Effector CD4-positive, alpha-beta T cell (primary cell): Measurements from ENCODE around the gene CLEC1A.

ENCODE experiments used
- DNase-seq: peaks from one replicate; pipeline ENCODE4 v3.0.0-alpha.2; 2020

The CLEC1A gene

DNA sequence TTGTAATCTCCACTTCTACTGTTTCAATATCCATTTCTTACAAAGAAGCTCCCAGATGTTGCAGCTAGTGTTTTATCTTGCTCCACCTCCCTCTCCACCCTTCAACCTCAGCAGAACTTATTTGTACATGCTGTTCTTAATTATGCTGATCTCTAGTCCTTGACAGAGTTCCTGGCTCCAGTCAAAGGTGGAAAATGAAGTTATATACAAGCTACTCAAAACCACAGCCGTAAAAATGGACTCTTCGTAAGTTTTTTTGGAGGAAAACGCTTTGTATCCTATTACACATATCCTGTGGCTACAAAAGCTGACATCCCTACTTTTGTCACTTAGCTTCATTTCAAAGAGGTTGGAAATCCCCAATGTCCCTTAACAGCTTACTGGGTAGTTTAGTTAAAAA, 1.3 kb downstream of the CLEC1A start:
- DNase-seq: no peak

DNA sequence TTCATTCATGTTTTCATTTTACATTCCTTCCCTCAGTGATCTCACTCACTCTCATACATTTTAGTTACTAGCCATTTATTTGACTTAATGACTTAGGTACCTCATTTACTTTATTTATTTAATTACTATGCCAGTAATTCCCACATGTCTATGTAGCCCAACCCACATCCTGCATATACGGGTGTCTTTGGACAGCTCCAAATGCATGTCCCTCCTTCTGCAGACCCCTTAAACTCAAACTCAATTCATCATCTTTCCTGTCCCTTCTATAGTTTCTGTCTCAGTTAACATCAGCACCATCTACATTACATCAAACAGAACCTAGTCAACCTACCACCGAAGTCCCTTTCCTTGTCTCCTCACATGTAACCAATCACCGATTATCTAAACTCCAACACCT, 2.8 kb downstream of the CLEC1A start:
- no peak for DNase-seq

DNA sequence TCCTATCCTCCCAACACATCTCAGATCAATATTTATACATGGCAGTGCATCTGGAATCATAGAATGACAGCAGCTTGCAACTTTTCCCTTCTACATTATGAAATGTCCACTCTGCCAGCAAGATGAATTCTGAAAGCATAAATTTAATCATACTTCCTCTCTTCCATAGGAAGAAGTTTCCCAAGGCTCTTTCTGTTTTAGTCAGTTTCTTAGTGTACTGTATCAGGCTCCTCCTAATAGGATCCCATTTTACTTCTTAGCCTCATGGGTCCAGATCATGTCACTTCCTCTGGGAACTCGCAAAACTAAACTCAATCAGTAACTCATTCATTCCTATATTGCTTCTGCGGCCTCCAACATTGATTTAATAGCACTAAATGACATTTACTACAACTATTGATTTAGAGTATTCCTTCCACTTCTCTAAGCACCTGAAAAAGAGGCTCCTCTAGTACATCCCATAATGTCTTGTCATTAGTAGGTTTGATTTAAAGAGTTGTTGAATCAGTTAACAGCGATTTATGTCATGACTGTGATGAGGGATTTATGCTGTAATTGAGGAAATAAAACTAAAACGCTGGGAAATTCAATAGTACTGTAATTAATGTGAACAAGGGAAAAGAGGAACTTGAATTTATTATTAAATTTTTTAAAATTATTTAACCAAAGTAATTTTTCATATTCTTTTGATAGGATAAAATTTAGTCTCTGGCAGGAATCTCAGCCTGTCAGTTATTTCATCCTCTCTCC, 4.0 kb downstream of the CLEC1A start:
- no peak for DNase-seq

DNA sequence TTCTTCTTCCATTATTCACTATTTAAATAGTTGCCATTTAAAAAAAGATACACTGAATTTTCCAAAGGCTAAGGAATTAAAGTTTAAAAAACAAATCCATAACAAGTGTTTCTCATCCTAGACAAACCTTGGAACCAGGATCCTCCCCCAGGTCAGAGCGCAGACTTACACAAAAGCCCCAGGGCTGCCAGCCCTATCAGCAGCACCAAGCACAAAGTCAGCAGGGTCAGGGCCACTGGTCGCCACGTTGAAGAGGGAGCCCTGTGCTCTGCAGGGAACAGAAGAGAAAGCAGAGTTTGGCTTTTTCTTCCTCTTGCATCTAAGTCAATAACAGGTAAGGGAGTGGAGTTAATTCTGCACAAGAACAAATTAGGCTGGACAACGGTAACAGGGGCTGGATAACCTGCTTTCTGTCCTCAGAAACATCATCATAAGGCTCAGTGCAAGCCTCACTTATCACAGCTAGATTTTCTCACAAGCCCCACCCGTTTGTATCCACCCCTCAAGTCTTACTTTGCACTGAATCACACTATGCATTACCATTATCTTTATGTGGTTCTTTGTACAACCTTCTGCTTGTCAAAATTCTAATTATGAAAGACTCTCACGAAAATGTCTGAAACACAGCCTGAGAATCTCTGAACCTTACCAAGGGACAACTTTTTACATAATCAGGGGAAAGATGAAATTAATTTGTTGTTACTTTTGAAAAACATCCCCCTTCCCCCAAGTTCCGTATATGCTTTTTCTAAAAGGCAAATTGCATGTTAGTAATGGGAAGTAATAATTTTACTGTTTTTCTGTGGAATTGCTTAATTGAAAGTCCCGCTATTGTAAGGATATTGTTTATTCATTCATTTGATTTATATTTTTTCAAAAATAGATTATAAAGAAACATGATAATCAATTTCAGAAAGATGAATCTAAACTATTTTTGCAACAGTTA, 9.6 kb downstream of the CLEC1A start:
- DNase-seq: no peak

DNA sequence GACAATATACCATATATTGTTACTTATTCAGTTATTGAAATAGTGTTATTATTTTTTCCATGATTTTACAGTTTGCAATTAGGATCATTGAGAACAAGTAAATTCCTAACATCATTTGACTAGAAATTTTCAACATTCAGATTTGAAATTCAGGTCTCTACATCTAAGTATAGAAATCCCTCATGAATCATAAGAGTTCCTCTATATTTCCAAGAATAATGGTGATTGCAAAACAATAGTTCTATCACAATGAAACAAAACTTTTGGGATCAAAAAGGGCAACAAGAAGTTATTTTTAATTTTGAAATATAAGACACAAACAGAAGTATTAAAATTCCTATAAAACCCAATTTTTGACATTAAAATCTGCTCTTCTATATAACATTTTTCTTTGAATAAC, 10.8 kb downstream of the CLEC1A start:
- no peak for DNase-seq

DNA sequence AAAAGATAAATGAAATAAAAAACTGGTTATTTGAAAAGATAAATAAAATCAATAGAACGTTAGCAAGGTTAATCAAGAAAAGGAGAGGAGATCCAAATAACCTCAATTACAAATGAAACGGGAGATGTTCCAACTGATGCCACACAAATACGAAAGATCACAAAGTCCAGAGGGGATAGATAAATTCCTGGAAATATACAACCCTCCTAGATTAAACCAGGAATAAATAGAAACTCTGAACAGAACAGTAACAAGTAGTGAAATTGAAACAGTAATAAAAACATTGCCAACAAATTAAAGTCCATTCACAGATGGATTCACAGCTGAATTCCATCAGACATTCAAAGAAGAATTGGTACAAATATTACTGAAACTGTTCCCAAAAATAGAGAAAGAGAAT, 12.4 kb downstream of the CLEC1A start:
- no peak for DNase-seq

DNA sequence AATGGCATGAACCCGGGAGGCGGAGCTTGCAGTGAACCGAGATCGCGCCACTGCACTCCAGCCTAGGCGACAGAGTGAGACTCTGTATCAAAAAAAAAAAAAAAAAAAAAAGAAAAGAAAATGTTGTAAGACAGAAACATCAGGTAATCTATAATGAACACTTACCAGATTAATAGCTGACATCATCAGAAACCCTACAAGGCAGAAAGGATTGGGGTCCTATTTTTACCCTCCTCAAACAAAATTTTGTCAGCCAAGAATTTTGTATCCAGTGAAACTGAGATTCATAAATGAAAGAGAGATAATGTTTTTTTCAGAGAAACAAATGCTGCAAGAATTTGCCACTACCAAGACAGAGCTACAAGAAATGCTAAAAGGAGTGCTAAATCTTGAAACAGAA, 14.1 kb downstream of the CLEC1A start:
- DNase-seq: no peak

DNA sequence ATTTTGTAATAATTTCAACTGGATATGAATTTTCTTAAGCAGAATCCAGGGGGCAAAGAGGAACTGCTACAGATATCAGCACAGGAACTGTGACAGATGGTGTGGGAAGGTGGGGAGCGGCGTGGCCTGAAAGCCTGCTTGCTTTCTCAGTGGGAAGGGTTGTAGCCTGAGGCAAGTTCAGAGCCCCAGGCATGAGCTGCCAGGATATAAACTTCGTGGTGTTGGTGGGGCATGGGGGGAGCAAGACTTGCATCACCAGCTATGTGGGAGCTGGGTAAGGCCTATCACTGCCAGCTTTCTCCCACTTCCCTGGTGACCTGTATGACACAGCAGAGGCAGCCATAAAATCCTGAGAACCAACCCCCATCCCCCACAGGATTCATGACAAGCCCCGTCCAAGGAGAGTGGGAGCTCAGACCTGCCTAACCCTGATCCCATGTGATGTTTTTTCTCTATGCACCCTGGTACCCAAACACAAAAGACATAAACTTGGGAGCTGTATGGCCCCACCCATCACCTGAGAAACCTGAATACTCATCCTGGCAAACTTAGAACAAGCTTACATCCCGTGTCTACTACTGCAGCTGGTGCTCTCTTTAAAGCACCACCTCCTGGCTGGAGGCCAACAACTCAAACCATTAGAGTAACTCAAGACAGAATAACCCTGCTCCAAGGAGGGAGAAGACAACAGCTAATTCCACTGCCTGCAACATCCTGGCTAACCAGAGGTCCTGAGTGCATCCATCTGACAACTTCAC, 16.5 kb downstream of the CLEC1A start:
- no peak for DNase-seq

DNA sequence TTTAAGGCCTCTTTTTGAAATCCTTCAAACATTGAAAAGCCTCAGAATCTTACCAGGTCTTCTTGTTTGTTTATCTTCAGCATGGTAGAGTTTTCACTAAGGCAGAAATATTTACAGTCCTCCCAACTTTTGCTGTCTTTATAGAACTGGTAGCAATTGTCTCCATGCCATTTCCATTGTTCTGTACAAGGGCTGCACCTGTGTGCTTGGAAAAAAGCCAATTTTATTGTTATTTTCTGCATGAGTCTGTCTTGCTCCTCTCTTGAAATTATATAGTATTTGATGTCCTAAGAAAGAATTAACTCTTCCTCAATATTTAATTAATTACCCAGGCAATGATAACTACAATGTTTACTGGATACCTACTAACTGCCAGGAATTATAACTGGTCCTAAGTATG, 23.3 kb downstream of the CLEC1A start:
- DNase-seq: no peak

DNA sequence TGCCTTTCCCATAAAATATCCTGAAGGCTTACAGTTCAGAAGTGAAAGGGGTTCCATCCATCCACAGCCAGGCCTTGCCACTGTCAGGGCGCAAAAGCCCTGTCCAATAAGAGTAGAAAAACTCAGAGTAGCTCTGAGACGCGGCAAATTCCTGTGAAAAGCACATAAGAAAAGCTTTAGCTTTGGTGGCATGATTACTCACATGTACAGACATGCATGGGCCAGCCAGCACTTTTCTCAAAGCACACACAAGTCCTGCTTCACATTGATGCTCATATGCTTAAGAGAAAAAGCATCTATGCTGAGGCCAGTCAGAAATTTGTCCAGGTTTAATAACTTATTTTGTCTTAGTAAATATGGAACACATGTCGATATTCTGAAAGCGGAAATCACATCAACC, 25.5 kb downstream of the CLEC1A start:
- DNase-seq: no peak

DNA sequence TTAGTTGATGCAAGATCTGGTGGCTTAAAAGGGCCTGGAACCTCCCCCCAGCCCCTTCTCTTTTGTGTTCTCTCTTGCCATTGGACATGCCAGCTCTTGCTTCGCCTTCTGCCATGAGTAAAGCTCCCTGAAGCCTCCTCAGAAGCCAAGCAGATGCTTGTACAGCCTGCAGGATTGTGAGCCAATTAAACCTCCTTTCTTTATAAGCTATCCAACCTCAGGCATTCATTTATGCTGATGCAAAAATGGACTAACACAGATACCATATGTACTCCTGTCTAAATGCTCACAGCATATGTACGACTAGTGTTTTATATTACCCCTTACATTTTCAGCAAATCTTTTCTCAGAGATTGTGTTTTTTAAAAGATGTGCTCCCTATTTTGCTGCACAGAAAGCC, 26.7 kb downstream of the CLEC1A start:
- DNase-seq: no peak

DNA sequence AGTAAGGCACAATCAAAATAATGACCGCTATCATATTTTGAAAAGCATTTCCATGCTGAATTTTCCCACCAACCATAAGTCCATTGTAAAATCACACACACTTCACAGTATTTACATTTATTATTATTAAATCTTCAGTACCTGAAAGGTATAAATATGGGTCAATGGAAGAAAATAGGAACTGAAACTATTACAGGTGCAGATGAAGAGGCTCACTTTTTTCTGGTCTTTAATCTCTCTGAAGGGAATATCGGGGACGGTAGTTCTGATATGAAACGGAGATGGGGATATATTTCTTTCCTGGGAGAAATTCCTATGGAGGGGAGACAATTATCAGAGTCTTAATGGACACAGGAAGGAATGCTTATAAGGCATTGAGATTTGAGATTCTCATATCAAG, 28.4 kb downstream of the CLEC1A start:
- no peak for DNase-seq

DNA sequence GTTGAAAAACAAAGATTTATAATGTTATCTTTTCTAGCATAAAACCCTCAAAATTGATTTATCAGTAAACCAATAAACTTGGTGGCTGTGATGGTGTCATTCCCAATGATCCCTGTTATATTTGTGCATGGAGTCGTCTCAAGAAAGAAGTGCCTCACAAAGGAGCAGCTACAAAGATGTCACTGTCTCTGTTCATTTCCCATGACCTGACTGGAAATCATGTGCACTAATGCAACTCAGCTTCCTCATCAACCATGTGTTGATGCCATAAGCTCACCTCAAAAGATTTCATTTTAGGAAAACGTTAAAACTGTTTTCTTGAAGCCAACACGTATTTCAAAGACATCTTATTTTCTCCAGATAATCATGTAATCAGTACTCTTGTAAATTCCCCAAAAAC, 28.8 kb downstream of the CLEC1A start:
- DNase-seq: no peak

DNA sequence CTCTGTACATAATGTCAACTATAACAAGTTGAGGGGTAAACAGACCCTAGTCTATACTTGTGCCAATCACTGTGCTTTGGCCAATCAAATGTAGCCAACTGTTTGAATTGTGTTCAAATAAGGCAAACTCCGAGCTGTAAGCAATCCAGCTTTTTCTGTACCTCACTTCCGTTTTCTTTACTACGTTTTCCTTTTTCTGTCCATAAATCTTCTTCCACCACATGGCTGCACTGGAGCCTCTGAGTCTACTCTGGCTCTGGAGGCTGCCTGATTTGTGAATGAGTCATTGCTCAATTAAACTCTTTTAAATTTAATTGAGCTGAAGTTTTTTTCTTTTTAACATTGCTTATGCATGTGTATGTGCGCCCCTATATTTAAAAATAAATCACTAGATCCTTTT, 29.7 kb downstream of the CLEC1A start:
- no peak for DNase-seq

DNA sequence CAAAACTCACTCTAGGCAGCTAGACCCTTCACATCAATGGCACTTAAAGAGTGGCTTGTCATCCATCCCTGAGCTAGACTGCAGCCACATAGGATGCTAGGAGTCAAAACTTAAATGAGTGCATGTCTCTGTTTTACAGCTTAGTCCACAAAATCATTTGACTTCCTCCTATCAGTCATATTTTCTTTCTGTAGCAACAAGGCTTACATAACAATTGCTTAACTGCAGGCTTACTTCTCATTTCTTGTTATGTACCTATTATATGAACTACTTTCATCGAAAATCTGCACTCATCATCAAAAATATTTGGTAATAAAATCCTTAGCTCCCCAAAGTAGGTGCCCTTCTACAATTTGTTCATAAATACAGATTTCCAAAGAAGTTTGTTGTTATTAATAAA, 30.1 kb downstream of the CLEC1A start:
- no peak for DNase-seq

DNA sequence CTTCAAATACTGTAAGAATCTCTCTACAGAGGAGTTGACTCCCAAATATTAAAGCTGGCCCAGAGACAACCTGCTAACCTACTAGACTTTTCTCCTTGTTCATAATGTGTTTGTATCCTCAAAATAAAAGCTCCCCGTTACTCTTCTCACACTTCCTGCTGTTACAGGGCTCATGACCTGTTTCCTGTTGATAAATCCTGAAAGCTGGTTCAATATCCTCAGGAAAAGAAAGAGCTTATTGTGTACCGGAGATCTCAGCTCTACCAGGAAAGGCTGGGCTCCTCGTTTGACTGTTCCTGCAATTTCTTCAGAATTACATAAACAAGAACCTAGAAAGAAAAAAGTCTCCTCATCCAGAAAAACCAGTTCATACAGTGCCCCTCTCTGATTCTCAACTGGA, 30.8 kb downstream of the CLEC1A start:
- DNase-seq: no peak

DNA sequence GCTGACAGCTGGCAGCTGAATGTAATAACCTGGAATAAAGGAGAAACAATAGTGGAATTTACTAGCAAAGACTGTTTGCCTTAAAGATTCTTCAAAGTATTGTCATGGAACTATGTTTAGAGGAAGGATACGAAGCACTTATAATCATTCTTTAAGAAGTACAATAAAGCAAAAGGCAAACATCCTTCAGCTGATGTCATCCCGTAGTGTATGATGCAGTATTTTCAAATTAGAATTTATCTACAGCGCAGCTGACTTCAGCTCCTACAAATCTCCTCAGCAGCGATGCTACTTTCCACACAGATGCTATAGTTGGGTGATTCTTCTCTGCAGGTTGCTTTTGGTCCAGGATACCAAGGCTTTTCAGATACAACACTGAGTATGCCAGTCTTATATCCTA, 31.5 kb downstream of the CLEC1A start:
- no peak for DNase-seq

DNA sequence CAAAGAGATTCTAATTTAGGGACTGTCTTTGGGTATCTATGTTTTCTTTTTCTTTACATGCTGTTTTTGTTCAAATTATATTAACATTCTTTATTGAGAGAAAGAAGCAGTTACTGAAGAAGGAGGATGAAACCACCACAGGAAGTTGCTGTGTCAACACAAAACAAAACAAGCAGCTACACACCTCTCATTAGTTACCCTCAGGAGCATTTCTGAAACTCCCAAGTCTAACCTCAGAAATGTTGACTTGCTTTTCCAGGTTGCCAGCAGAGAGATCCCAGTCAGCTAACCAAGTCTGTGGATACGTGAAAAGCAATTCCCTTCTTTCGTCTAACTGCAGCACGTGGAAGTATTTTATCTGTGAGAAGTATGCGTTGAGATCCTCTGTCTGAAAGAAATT, 33.5 kb downstream of the CLEC1A start:
- no peak for DNase-seq

DNA sequence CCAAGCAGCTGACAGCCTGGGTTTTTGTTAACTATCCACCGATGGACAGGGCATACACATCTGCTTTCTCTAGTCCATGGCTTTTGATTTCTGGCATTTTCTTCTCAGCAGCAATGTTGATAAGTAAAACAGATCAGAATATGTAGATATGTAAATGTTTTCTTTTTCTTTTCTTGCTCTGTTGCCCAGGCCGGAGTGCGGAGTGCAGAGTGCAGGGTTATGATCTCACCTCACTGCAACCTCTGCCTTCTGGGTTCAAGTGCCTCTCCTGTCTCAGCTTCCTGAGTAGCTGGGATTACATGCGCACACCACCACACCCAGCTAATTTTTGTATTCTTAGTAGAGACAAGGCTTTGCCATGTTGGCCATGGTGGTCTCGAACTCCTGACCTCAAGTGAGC, 40.4 kb downstream of the CLEC1A start:
- DNase-seq: no peak

DNA sequence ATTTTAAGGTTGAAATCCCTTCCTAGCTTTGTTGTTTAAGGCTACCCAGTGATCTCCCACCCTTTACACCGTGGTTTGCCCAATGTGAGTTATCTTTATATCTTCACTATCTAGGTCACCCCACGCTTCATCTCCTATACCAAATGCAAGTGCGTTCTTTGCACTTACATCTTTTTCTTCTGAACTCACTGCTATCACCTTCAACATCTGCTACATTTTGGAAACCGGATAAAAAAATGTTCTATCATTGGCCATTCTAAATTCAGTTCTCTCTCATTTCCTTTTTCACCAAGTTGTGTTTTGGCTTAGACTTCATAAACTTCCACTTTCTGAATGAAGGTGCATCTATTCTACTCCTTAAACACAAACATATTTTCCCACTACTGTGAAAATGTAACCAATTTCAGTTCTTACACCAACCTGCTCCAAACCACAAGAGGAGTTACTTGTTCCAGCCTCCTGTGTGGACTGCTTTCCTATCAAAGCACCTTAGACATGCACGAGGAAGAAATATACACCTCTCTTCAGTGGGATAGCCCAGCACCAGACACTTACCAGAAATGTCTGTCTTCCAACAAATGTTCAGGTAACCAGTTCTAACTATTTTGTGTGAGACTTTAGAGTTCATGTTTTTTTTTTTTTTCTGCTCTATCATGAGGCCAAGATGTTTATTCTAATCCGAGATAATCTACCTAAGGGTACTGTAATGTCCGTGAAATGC, 46.4 kb downstream of the CLEC1A start:
- DNase-seq: no peak

DNA sequence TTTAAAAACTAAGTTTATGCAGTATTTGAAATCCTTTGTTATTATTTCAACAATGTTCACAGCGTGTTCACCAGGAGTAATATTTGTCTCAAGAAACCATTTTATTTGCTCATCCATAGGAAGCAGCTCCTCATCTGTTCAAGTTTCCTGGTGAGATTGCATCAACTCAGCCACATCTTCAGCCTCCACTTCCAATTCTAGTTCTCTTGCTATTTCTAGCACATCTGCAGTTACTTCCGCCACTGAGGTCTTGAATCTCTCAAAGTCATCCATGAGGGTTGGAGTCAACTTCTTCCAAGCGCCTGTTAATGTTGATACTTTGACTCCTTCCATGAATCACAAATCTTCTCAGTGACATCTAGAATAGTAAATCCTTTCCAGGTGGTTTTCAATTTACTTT, 50.3 kb downstream of the CLEC1A start:
- no peak for DNase-seq

DNA sequence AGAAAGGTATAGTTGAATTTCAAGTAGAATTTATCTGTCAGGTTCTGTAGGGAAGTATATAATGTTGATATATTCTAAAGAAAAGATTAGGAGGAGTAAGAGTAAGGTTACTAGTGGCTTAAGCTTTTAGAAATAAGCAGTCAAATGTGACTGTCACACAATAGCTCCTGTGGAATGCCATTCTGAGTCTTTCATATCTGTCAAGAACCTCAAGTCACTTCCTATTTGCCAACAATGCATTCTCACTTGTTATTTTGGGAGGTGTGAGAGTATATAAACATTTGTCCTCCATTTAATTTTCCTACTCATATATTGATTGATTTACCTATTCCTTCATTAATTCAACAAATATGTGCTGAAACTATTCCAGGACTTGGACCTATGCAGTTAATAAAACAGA, 56.6 kb downstream of the CLEC1A start:
- DNase-seq: no peak
